C4-2B (cell line): Measurements from ENCODE around the gene DENND1C.

Source experiments
- CTCF ChIP-seq: fragments of 450-650 bp; conservative IDR thresholded peaks from 2 replicates; pipeline ENCODE4 v1.5.1; 2017; ENCODE audit warnings: mild to moderate bottlenecking
- ZFX ChIP-seq: fragments of 450-650 bp; IDR thresholded peaks from 2 replicates; pipeline ENCODE4 v1.6.1; 2017

DNA sequence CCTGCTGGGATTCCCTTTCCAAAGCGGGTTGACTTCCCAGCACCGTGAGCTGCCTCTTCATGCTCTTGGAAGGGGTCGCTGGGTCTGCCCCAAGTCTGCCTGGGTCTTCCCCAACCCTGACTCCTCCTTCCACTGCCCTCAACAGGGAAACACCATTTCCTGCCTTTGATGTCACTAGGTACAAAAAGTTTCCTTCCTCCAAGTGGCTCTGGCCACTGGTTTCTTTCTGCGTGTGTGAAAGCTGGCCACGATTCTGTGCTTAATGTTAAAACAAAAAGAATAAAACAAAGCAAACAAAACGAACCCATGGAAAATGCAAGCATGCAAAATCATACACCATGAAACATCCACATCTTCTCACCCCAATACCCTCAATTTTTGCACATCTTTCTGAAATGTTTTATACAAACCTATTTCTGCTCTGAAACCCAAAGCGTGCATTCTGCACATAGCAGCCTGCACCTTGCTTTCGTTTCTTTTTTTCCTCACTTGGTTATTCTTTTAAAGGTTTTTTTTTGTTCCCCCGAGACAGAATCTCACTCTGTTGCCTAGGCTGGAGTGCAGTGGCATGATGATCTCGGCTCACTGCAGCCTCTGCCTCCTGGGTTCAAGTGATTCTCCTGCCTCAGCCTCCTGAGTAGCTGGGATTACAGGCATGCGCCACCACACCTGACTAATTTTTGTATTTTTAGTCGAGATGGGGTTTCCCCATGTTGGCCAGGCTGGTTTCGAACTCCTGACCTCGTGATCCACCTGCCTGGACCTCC lies 36.7 kb upstream of the DENND1C start:
- TF ChIP-seq CTCF (no peak), ZFX (no peak)
